Retina (tissue), 1 donor: ENCODE measurements around the gene PNMA1.

ENCODE experiments used
- DNase-seq: peaks from one replicate; pipeline ENCODE4 v3.0.0-alpha.2; 2016

PNMA1 gene

DNA sequence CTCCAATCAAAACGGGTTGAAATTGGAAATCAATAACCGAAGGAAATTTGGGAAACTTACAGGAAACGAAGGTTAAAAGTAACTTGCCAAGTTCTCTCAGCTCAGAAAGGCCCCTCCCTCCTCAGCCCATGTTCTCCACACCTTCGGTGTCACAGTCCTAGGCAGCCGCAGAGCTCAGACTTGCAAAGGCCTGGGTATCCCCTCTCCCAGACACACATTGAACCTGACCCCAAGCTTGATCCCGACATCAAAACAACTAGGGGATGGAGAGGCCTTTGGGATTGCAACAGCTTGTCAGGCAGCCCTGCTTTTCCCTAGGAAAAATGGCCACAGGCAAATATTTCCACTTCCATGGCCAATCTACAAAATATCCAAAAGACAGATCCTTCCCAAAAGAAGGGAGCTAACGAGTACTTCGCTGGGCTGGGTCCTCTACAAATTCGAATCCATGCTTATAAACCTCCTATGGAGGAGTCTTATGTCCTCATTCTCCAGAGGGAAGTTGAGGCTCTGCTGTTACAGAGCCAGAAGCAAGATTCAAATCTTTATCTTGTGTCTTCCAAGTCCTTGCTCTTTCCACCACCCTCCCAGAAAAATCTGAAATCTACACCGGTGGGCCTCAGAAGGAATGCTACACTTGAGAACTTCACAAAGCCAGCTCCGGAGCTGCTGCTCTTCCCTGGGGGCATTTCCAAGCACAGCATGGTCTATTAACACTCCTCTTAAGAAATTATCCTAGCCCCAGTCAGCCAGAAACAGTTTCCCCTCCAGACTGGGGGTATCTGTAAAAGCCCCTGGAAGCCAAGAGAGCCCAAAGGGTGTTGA lies 35.7 kb upstream of the PNMA1 start:
- no peak for DNase-seq

DNA sequence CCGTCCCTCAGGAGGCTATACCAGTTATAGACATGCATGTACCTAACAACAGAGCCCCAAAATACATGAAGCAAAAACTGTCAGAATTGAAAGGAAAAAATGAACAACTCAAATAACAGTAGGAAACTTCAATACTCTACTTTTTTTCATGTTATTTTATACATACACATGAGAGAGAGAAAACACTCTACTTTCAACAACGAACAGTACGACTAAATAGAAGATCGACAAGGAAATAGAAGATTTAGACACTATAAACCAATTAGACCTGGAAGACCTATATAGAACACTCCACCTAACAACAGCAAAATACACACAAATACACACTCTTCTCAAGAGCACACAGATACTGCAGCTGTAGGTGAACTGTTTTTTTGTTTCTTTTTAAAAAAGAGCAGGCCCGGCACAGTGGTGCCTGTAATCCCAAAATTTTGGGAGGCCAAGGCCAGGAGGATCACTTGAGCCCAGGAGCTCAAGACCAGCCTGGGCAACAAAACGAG lies 34.7 kb upstream of the PNMA1 start:
- DNase-seq = no peak

GRCh38 chr14:73747379-73748211 lies 33.4 kb upstream of the PNMA1 start:
- no peak for DNase-seq

- no peak for DNase-seq
These were observed 32.6 kb upstream of the PNMA1 start for GRCh38 chr14:73746520-73747378.

GRCh38 chr14:73745571-73746519 lies 31.7 kb upstream of the PNMA1 start:
- no peak for DNase-seq

- no peak for DNase-seq
These were observed 30.8 kb upstream of the PNMA1 start for GRCh38 chr14:73744874-73745529.

GRCh38 chr14:73744175-73744867 lies 30.1 kb upstream of the PNMA1 start:
- DNase-seq = no peak

DNA sequence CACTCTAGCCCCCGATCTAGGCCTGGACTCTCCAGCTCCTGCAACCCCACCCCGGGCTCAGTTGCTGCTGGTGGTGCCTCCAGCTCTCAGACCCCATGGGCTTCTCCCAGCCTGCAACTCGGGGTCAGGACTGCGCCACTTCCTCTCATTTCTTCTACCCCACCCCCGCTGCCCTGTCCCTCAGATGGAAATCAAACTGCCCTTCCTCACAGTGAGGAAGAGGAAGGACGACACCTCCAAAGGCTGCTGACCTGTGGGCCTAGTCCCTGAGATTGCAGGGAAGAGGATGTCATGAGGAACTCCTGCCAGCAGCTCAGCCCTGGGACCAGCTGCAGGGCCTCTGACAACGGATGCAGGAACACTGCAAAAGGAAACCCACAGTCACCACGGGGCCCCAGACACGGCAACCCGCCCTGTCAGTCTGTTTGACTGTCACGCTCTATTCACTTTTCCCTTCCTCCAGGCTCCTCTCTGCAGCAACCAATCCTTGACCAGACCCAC lies 29.3 kb upstream of the PNMA1 start:
- no peak for DNase-seq

GRCh38 chr14:73742520-73743238 lies 28.5 kb upstream of the PNMA1 start:
- DNase-seq = no peak

DNA sequence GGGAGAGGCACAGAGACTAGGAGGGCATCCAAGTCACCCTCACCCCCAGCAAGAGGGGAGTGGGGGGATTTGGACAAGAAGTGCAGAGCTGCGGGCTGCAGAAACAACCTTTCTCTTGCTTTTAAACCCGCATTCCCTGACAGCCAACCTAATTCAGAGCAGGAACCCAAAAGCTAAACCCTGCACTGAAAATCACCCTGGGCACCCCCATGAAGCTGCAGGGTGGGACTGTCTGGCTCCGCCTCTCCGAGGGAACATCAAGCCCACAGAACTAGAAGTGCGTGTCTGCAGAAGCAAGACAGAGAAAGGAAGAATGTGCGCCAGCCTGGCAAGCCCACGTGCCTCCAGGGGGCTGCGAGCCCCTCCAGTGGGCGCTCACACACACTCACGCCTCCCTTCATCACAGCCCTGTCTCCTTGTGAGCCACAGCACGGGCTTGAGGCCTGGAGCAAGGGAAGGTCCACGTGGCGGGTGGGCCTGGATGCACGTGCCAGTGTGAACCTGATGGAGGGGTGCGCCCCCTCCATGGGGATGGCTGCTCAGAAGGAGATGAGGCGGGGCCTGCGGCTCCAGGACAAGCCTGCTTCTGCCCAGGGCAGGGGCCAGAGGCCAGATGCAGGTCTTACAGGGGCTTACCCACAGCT lies 27.8 kb upstream of the PNMA1 start:
- DNase-seq = peak; percentile 74

GRCh38 chr14:73741386-73741875 lies 27.2 kb upstream of the PNMA1 start:
- DNase-seq = peak; percentile 70

GRCh38 chr14:73740618-73741326 lies 26.6 kb upstream of the PNMA1 start:
- DNase-seq = no peak

DNA sequence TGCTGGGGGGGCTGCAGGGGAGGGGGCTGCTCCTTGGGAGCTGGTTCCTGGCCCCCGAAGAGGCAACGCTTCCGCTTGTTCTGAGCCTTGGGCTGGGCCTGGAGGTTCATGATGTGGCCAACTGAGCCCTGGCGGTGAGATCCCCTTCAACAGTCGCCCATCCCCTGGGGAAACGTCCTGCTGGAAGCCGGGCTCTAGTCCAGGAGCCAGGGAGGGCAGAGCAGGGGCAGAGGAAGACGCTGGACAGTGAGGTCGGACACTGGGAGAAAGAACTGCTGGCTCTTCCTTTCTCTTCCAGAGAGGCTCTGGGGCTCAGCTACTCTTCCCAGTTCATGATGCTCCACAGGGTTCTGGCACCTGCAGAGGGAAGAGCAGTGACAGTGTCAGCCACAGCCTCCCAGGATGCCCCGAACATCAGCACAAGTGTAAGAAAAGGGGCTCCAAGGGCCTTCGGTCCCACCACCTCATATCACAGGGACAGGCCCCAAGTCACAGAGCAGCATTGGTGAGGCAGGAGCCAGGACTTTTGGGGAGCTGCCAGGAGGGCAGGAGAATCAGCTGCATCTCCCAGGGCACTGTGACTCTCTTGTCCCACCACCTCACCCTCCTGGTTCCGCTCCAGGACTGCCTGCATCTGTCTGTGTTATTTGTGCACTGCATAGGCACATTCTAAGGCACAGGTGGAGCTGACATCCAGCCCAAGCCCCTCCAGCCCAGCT lies 25.9 kb upstream of the PNMA1 start:
- DNase-seq = no peak

DNA sequence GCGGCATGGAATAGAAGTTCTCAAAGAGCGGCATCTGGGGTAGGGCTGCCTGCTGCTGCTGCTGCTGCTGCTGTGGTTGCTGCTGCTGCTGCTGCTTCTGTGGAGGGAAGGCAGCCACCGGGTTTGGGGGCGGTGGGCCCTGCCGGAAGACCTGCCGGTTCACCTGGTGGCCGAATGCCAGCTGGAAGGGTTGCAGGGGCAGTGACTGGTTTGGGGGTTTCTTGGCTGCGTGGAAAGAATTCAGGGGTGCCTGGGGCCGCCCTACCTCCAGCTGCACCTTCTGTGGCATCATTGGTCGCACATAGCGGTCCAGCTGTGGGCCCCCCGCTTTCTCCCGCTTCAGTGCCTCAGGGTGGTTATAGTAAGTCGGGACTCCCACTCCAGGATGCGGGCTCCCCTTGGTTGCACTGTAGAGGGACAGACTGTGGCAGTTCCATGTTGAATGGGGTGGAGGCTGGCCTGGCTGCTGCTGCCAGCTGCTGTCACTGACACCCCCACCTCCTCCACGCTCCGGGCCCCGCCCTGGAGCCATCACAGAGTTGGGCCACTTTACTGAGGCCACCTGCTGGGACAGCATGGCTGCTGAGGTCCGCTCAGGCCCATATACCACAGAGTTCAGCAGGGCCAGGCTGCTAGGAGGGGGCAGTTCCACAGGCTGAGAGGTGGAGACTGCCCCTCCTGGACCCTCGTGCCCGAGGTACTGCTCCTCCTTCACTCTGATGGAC lies 25.2 kb upstream of the PNMA1 start:
- no peak for DNase-seq

- no peak for DNase-seq
These were observed 24.5 kb upstream of the PNMA1 start for GRCh38 chr14:73738518-73739173.

DNA sequence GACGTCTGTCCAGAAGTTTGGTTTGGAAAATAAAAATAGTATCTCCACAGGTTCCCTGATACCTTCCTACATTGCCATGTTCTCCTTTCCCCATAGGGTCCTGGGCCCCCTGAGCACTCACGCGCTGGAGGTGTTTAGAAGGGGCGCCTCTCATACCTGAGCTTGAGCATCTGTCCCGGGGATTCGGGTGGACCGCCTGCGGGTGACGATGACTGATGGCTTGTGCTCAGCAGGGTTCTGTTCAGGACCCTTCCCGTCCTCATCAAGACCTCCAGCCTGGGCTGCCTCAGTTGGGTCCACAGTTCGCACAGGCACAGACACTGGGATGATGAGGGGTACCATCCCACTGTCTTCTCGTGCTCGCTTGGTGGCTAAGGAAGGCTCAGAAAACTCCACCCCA lies 22.7 kb upstream of the PNMA1 start:
- no peak for DNase-seq
